Adrenal gland (tissue), 5 donors: ENCODE data around the gene RAB9B.

Experiments used
- CTCF ChIP-seq, 6 experiments: fragments of 450-650 bp in 4 of 6; fragments of 200-600 bp in 2 of 6; sonication (generic) in 1 of 6; IDR thresholded peaks; 1 replicate in 5 of 6; 2 replicates in 1 of 6; pipeline versions ENCODE4 v1.5.1 to v1.8.0; 2016 to 2021; ENCODE audit warnings: antibody characterized with exemption in 6 of 6, mild to moderate bottlenecking in 2 of 6, moderate library complexity in 1 of 6
- POLR2A ChIP-seq, 2 donors: fragments of 450-650 bp; IDR thresholded peaks; one replicate each; pipeline ENCODE4 v1.6.1; 2017; ENCODE audit warnings: antibody characterized with exemption in 2 of 2, mild to moderate bottlenecking in 2 of 2, moderate library complexity in 1 of 2
- donor health status: DM: no; HTN: no; CAD: no.

GRCh38 chrX:103783971-103784370 is 48.1 kb downstream of the RAB9B start:
- no peak for TF ChIP-seq CTCF (IDR thresholded peaks at IDR 0.05)
- no peak for TF ChIP-seq POLR2A (IDR thresholded peaks at IDR 0.05)
